GM13977 (cell line): ENCODE results near the gene NOVA2.

Experiments used
- DNase-seq: peaks from one replicate; pipeline ENCODE4 v3.0.0; 2012; ENCODE audit warnings: low spot score
- CTCF ChIP-seq: IDR thresholded peaks from 2 replicates; pipeline ENCODE4 v1.5.1; 2012; ENCODE audit warnings: mild to moderate bottlenecking, control low read depth; ENCODE audit not compliant: insufficient read depth; ENCODE audit errors: extremely low read depth, missing control alignments
- in situ Hi-C: fragments of 300-500 bp; cut with MboI; formaldehyde crosslinking; loops from one replicate; pipeline ENCODE4 v1.12.0; 2022; ENCODE audit warnings: low sequenced_read_pairs, low pct_unique_long_range_greater_than_20kb, mixed read lengths, inconsistent platforms; ENCODE audit not compliant: unreplicated experiment

Gene NOVA2

GRCh38 chr19:45940515-45940805 is 33.2 kb downstream of the NOVA2 start:
- in situ Hi-C loops, result no loop called here
- no peak for DNase-seq
- TF ChIP-seq CTCF, result no peak

- in situ Hi-C loops, result no loop called here
- no peak for TF ChIP-seq CTCF
- DNase-seq, result no peak
Measured at GRCh38 chr19:45939792-45940514, 33.7 kb downstream of the NOVA2 start.

- in situ Hi-C loops, result no loop called here
- DNase-seq, result no peak
- TF ChIP-seq CTCF, result no peak
Measured at GRCh38 chr19:45938733-45939319, 34.8 kb downstream of the NOVA2 start.

GRCh38 chr19:45935267-45935666 is 38.4 kb downstream of the NOVA2 start:
- no peak for DNase-seq
- TF ChIP-seq CTCF, result no peak
- in situ Hi-C loops, result no loop called here

GRCh38 chr19:45934551-45935230 is 39.0 kb downstream of the NOVA2 start:
- DNase-seq, result no peak
- in situ Hi-C loops, result no loop called here
- no peak for TF ChIP-seq CTCF

- TF ChIP-seq CTCF, result no peak
- DNase-seq, result no peak
- in situ Hi-C loops, result no loop called here
Measured at GRCh38 chr19:45933759-45934158, 39.9 kb downstream of the NOVA2 start.
